Astrocyte (in vitro differentiated cells and primary cell): ENCODE data around the gene CCNB1IP1.
"Not testable (repeated sequence)": the region's sequence is repeated elsewhere in the genome, so short reads cannot be mapped to it uniquely, and the experiment has no call there.

Source experiments
- EZH2 ChIP-seq: IDR thresholded peaks from 2 replicates; pipeline ENCODE4 v1.6.1; 2012; ENCODE audit warnings: mild to moderate bottlenecking, low read length, inconsistent platforms; ENCODE audit not compliant: insufficient read depth
- TF ChIP-seq, protein P1 (sequence below): IDR thresholded peaks from 2 replicates; pipeline ENCODE4 v1.5.1; 2011; ENCODE audit warnings: low read depth, mild to moderate bottlenecking, inconsistent platforms, low read length, moderate library complexity; ENCODE audit not compliant: insufficient read depth

GRCh38 chr14:20281998-20282397 lies 51.1 kb downstream of the CCNB1IP1 start:
- TF ChIP-seq, protein P1, sequence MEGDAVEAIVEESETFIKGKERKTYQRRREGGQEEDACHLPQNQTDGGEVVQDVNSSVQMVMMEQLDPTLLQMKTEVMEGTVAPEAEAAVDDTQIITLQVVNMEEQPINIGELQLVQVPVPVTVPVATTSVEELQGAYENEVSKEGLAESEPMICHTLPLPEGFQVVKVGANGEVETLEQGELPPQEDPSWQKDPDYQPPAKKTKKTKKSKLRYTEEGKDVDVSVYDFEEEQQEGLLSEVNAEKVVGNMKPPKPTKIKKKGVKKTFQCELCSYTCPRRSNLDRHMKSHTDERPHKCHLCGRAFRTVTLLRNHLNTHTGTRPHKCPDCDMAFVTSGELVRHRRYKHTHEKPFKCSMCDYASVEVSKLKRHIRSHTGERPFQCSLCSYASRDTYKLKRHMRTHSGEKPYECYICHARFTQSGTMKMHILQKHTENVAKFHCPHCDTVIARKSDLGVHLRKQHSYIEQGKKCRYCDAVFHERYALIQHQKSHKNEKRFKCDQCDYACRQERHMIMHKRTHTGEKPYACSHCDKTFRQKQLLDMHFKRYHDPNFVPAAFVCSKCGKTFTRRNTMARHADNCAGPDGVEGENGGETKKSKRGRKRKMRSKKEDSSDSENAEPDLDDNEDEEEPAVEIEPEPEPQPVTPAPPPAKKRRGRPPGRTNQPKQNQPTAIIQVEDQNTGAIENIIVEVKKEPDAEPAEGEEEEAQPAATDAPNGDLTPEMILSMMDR = not testable (repeated sequence)
- not testable (repeated sequence) for TF ChIP-seq EZH2
